ENCODE data around the gene CNOT8. TPM values are rescaled to one million over a fixed set of nuclear protein-coding genes. Genes with fewer than 3 reads are reported as not detected.

The CNOT8 gene
- total and polyA plus RNA-seq, 2 donors (not counting 3 experiments of a cell fraction or from before 2014, with no cell fraction given), result 42.6 to 53.7 TPM

DNA sequence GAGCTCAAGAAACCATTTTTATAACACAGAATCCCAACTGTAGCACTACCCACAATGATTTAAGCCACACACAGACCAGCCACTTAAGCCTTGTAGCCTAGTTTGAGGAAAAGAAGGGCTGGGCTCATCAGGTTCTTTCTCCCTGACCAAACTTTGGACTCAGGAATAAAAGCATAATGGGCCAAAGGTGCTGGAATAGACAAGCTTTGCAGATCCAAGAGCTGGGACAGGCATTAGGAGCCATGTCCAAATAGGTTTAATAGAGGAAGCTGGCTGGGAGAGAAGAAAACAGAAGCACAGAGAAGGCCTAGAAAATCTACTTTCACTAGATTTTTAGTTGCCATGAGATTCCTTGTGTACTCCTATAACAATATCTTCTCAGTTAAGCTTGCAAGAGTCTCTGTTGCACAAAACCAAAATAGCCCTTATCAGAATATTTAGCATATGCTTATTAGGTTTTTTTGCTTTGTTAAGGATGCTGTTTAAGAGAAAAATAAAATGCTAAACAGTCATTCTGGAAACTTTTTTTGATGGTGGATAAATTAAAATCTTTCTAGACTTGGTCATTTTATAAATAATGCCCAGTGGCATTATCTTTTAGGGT lies 38.2 kb downstream of the CNOT8 start:
- Histone ChIP-seq H3K4me3 (replicated peaks in 1 of 3; ENCODE audit: insufficient read depth in 1 of 3, low read depth in 1 of 3, low read length in 3 of 3) (no peak overlapping the region), H3K9ac (replicated peaks; ENCODE audit: extremely low read depth, insufficient read depth, low read length) (no peak overlapping the region), H3K4me2 (ENCODE audit: insufficient read depth, low read length) (no peak overlapping the region), H3K79me2 (ENCODE audit: control insufficient read depth, insufficient read depth, low read length) (no peaks in the 10 kb centered on the region), H2AFZ (ENCODE audit: low read depth, low read length) (no peak overlapping the region), H3K27me3 (ENCODE audit: control insufficient read depth in 2 of 2, insufficient read depth in 2 of 2, low read length in 2 of 2) (no peaks in the 10 kb centered on the region), H3K9me3 (replicated peaks; ENCODE audit: control insufficient read depth, insufficient read depth, low read length) (no peaks in the 10 kb centered on the region), H3K4me1 (ENCODE audit: control insufficient read depth, extremely low read depth, insufficient read depth, low read length) (peaks cover 3% of the 10 kb centered on the region), H4K20me1 (replicated peaks; ENCODE audit: control insufficient read depth, extremely low read depth, insufficient read depth, low read length) (no peaks in the 10 kb centered on the region), H3K36me3 (ENCODE audit: control insufficient read depth in 2 of 2, extremely low read depth in 1 of 2, insufficient read depth in 2 of 2, low read length in 2 of 2) (peaks cover 16 to 21% of the 10 kb centered on the region in 2 experiments), H3K9me1 (replicated peaks; ENCODE audit: control insufficient read depth, extremely low read depth, insufficient read depth, low read length) (no peaks in the 10 kb centered on the region), H3K27ac (ENCODE audit: insufficient read depth, low read depth, low read length) (no peak overlapping the region)
- dilution Hi-C loops (cut with MboI; ENCODE audit: extremely low pct_ligation_motif_present, low sequenced_read_pairs) (no loop called here), intact Hi-C loops (cut with micrococcal nuclease) (no loop called here)
- TF ChIP-seq POLR2AphosphoS5 (IDR thresholded peaks at IDR 0.05; ENCODE audit: insufficient read depth, low read depth, low read length) (no peak), POLR2A (IDR thresholded peaks at IDR 0.05; ENCODE audit: low read depth, low read length) (no peak), JUN (IDR thresholded peaks at IDR 0.05; ENCODE audit: borderline replicate concordance, insufficient read depth, insufficient read length, low read depth) (no peak), GATA2 (IDR thresholded peaks at IDR 0.05; ENCODE audit: insufficient read depth, insufficient read length, low read depth, low read length) (no peak), MYC (IDR thresholded peaks at IDR 0.05; ENCODE audit: low read depth, low read length) (no peak), FOS (IDR thresholded peaks at IDR 0.05; ENCODE audit: borderline replicate concordance, insufficient read depth, low read length) (no peak), EZH2 (IDR thresholded peaks at IDR 0.05; ENCODE audit: borderline replicate concordance, low read depth, low read length, severe bottlenecking) (no peak)
- TF ChIP-seq, protein P1, sequence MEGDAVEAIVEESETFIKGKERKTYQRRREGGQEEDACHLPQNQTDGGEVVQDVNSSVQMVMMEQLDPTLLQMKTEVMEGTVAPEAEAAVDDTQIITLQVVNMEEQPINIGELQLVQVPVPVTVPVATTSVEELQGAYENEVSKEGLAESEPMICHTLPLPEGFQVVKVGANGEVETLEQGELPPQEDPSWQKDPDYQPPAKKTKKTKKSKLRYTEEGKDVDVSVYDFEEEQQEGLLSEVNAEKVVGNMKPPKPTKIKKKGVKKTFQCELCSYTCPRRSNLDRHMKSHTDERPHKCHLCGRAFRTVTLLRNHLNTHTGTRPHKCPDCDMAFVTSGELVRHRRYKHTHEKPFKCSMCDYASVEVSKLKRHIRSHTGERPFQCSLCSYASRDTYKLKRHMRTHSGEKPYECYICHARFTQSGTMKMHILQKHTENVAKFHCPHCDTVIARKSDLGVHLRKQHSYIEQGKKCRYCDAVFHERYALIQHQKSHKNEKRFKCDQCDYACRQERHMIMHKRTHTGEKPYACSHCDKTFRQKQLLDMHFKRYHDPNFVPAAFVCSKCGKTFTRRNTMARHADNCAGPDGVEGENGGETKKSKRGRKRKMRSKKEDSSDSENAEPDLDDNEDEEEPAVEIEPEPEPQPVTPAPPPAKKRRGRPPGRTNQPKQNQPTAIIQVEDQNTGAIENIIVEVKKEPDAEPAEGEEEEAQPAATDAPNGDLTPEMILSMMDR (IDR thresholded peaks at IDR 0.05; ENCODE audit: extremely low read depth in 1 of 2, insufficient read depth in 1 of 2, low read depth in 1 of 2, low read length in 2 of 2), result no peak
- TF ChIP-seq, protein P2, sequence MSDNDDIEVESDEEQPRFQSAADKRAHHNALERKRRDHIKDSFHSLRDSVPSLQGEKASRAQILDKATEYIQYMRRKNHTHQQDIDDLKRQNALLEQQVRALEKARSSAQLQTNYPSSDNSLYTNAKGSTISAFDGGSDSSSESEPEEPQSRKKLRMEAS (IDR thresholded peaks at IDR 0.05; ENCODE audit: insufficient read depth, insufficient read length), result no peak
- CTCF ChIA-PET, result interaction anchor here (0.7 to 1.5 kb wide), 2 partner anchors 8 to 16 kb away, joined by 3 read pairs; no protein-coding TSS in a partner anchor
- no peak for DNase-seq (ENCODE audit: low read depth, low spot score)
- FAIRE-seq, result no peak
- no TSS peak for BruUV-seq (replicated peaks)
- POLR2A ChIA-PET, result no interaction called here

Data from endothelial cell of umbilical vein (primary cell).